Stimulated activated CD8-positive, alpha-beta memory T cell treated with anti-CD3 and anti-CD28 coated beads, Interleukin-7, amount 100 ng/mL, for 1 hour (primary cell): ENCODE measurements around the gene NKTR.

Experiments
- DNase-seq, 2 donors: peaks; one replicate each; pipeline ENCODE4 v3.0.0-alpha.2; 2020; ENCODE audit warnings: low read depth in 2 of 2

NKTR gene

GRCh38 chr3:42649783-42650182, 49.3 kb downstream of the NKTR start:
- DNase-seq = no peak

GRCh38 chr3:42651248-42652091, 51.0 kb downstream of the NKTR start:
- DNase-seq = no peak

DNA sequence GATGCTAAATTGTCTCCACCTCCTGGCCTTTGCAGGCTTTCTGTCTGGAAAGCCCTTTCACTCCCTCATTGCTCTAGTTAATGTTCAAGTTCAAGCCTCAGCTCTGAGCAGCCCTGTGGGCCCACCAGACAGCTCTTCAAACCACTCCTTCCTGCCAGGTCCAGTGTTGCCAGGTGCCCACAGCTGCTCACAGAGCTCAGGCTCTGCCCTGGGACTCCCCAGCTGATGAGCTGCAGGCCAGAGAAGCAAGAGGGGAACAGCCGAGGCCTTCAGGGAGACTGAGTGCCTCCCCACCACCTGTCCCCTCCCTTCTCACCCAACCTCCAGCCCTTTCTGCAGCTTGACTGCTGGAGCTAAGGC, 51.7 kb downstream of the NKTR start:
- no peak for DNase-seq

- DNase-seq = no peak
Observed at GRCh38 chr3:42652611-42653302, 52.3 kb downstream of the NKTR start.

DNA sequence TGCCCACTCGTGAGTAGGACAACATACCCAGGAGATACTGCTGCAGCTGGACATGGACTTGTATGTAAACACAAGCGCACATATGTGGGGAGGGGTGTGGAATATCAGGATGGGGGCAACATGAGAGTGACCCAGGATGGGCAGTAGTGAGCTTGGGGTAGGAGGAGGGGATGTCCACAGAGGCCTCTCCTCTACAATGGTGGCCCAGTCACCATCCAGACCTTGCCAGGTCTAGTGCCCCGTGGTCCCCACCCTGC, 52.7 kb downstream of the NKTR start:
- DNase-seq = no peak

GRCh38 chr3:42653560-42654330, 53.3 kb downstream of the NKTR start, which contains the start of gene ZBTB47:
Gene ZBTB47, plus strand, starts transcription at chr3:42653697. Its CDS starts 4,659 bp downstream, at chr3:42658356.
- no peak for DNase-seq

- no peak for DNase-seq
Observed at GRCh38 chr3:42654331-42655201, 54.1 kb downstream of the NKTR start.

- no peak for DNase-seq
Observed at GRCh38 chr3:42655331-42655888, 54.9 kb downstream of the NKTR start.

- DNase-seq = no peak
Observed at GRCh38 chr3:42655980-42656679, 55.6 kb downstream of the NKTR start.

GRCh38 chr3:42656680-42657610, 56.5 kb downstream of the NKTR start:
- DNase-seq = no peak

DNA sequence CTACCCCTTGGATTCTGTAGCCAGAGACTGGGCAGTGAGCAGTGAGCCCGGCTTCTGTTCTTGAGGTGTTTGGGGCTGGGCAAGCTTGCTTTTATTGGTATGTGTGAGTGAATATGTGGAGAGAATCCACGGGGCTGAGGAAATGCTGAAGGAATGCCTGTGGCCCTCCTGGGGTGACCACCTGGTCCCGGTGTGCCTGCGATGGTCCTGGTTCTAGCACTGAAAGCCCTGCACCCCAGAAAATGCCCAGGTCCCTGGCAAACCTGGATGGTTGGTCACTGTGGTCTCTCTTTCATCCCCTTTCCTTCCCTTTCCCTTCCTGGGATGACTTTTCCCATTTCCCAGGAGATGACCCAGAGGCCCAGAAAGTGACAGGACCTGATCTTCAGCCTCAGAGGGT, 57.2 kb downstream of the NKTR start:
- no peak for DNase-seq

DNA sequence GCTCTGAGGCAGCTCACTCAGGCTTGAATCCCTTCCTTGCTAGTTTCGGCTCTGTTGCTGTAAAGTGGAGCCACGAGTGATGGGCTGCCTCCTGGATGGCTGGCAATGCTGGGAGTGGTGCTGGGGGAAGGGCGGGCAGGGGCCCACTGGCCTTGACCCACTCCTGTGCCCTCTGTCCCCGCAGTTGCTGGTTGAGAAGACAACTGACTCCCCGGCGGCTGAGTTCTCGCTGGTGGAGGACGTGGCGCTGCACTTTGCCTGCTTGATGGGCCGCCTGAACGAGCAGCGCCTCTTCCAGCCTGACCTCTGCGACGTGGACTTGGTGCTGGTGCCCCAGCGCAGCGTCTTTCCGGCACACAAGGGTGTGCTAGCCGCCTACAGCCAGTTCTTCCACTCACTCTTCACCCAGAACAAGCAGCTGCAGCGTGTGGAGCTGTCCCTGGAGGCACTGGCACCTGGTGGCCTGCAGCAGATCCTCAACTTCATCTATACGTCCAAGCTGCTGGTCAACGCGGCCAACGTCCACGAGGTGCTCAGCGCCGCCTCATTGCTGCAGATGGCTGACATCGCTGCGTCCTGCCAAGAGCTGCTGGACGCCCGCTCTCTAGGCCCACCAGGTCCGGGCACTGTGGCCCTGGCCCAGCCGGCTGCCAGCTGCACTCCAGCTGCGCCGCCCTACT, 57.7 kb downstream of the NKTR start:
- no peak for DNase-seq

DNA sequence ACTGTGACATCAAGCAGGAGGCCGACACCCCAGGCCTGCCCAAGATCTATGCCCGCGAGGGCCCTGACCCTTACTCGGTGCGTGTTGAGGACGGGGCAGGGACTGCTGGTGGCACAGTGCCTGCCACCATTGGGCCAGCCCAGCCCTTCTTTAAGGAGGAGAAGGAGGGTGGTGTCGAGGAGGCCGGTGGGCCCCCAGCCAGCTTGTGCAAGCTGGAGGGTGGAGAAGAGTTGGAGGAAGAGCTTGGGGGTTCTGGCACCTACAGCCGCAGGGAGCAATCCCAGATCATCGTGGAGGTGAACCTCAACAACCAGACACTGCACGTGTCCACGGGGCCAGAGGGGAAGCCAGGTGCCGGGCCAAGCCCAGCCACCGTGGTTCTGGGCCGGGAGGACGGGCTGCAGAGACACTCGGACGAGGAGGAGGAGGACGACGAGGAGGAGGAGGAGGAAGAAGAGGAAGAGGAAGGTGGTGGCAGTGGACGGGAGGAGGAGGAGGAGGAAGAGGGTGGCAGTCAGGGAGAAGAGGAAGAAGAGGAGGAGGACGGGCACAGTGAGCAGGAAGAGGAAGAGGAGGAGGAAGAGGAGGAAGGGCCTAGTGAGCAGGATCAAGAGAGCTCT, 58.4 kb downstream of the NKTR start:
- DNase-seq = no peak

DNA sequence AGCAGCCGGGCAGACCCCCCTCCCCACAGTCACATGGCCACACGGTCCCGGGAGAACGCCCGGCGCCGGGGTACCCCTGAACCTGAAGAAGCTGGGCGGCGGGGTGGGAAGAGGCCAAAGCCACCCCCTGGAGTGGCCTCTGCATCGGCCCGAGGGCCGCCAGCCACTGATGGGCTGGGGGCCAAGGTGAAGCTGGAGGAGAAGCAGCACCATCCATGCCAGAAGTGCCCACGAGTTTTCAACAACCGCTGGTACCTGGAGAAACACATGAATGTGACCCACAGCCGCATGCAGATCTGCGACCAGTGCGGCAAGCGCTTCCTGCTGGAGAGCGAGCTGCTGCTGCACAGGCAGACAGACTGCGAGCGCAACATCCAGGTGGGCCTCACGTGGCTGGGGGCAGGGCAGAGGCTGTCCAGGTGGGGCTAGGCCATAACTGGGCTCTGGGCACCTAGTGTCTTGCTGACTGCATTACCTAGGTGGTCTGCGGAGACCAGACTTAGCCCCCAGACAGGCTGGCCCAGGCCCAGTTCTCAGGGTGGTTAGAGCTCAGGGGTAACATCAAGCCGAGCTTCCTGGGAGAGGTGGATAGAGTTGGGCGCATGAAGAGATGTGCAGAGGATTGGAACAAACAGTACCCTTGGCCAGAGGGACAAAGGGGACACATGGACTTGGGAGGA, 59.1 kb downstream of the NKTR start:
- no peak for DNase-seq

DNA sequence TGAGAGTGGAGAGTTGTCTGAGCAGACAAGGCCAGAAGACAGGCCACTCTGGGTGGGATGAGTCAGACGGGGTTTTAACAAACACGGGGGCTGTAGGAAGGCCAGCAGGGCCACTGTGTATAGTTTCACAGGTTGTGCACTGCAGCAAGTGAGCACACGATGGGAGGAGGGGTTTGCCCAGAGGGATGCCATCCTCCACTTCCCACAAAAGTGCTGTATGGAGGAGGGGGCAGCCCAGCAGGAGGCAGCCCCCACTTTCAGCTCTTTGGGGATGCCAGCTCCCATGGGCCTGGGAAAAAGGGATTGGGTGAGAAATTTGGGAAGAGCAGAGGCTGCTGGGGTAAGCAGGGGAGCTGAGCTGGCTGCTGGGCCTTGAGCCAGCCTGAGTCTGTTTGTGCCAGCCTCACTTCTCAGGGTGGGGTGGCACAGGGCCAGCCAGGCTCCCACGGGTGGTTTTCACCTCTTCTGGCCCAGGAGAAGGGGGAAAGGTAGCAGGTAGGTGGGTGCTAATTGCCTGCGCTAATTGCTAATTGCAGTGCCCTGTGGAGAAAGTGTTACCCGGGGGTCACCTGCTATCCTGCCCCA, 59.7 kb downstream of the NKTR start:
- no peak for DNase-seq

GRCh38 chr3:42660898-42661297, 60.4 kb downstream of the NKTR start:
- DNase-seq = no peak

- DNase-seq = no peak
Observed at GRCh38 chr3:42661593-42662022, 61.1 kb downstream of the NKTR start.
